ENCODE results near the gene MS4A6A.
A peak's percentile ranks its signal among the peaks of the same experiment; 100 is the strongest.
"Not testable (repeated sequence)": the region's sequence is repeated elsewhere in the genome, so short reads cannot be mapped to it uniquely, and the experiment has no call there.

Gene MS4A6A

DNA sequence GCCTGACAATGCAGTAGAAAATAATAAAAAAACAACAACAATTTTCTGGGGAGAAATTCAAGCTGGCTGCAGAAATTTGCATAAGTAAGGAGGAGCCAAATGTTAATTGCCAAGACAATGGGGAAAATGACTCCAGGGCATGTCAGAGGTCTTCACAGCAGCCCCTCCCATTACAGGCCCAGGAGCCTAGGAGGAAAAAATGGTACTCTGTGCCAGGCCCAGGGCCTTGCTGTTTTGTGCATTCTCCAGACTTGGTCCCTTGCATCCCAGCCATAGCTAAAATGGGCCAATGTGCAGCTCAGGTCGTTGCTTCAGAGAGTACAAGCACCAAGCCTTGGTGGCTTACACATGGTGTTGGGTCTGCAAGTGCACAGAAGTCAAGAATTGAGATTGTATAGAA, 49.0 kb downstream of the MS4A6A start:
- no peak overlapping the region for H3K56ac ChIP-seq (ENCODE audit: low read length)
- no peak overlapping the region for H2BK120ac ChIP-seq (ENCODE audit: low read depth, low read length)
- no peak overlapping the region for H3K18ac ChIP-seq (ENCODE audit: low read length)
- no peak overlapping the region for H4K8ac ChIP-seq (ENCODE audit: low read depth, low read length)
- H2BK5ac ChIP-seq (ENCODE audit: low read length): no peak overlapping the region
- H3K79me1 ChIP-seq (ENCODE audit: low read length): no peaks in the 10 kb centered on the region
- no peak overlapping the region for H3K4ac ChIP-seq (ENCODE audit: low read depth, low read length)
- H4K5ac ChIP-seq (ENCODE audit: low read length): no peak overlapping the region
- H3K27ac ChIP-seq (ENCODE audit: low read depth, low read length): no peak overlapping the region
- no peaks in the 10 kb centered on the region for H3K27me3 ChIP-seq (ENCODE audit: insufficient read depth, low read length, poor library complexity)
- no peaks in the 10 kb centered on the region for H3K36me3 ChIP-seq (ENCODE audit: control insufficient read depth, insufficient read depth, low read length)
- no peak overlapping the region for H3K4me3 ChIP-seq (ENCODE audit: low read length)
- H3K9ac ChIP-seq (ENCODE audit: low read length): no peak overlapping the region
- no peak for DNase-seq
- no peaks in the 10 kb centered on the region for H3K4me1 ChIP-seq (ENCODE audit: control insufficient read depth, low read depth, low read length)
- no peak overlapping the region for H3K23ac ChIP-seq (ENCODE audit: low read length)
- no peaks in the 10 kb centered on the region for H3K79me2 ChIP-seq (ENCODE audit: control insufficient read depth, insufficient read depth, low read length)
- H2BK15ac ChIP-seq (replicated peaks; ENCODE audit: low read depth): no peak overlapping the region
- H2AK5ac ChIP-seq (ENCODE audit: low read length): no peak overlapping the region
- no peak overlapping the region for H3K4me2 ChIP-seq (ENCODE audit: low read length)
- WGBS (ENCODE audit: extremely low coverage, insufficient coverage, low lambda C conversion rate): no CpG with 5 or more reads among the region's 1 CpG

DNA sequence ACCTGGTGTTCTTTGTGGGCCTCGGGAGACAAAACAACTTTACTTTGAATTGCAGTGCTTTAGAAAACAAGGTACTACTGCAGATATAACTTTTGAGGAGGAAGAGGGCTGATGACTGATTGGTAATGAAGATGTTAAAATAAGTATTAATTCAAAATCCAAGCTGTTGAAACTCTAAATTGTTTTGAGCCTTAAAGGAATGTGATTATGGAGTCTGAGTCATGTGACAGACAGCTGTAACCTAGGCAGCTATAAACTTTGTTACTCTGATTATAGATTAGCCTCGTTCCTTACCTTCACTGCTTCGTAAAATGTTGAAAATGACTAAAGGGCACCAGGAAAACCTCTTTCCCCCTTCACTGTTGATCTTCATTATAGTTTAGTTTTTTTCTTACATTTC, 51.0 kb downstream of the MS4A6A start:
- H3K18ac ChIP-seq (ENCODE audit: low read length): no peak overlapping the region
- no peak overlapping the region for H3K4ac ChIP-seq (ENCODE audit: low read depth, low read length)
- no peaks in the 10 kb centered on the region for H3K4me1 ChIP-seq (ENCODE audit: control insufficient read depth, low read depth, low read length)
- no peaks in the 10 kb centered on the region for H3K79me1 ChIP-seq (ENCODE audit: low read length)
- H2BK120ac ChIP-seq (ENCODE audit: low read depth, low read length): no peak overlapping the region
- H2BK15ac ChIP-seq (replicated peaks; ENCODE audit: low read depth): no peak overlapping the region
- no peak overlapping the region for H3K4me2 ChIP-seq (ENCODE audit: low read length)
- H4K8ac ChIP-seq (ENCODE audit: low read depth, low read length): no peak overlapping the region
- H2BK5ac ChIP-seq (ENCODE audit: low read length): no peak overlapping the region
- no peak overlapping the region for H3K9ac ChIP-seq (ENCODE audit: low read length)
- no peak for DNase-seq
- WGBS (ENCODE audit: extremely low coverage, insufficient coverage, low lambda C conversion rate): no CpG with 5 or more reads among the region's 3 CpGs
- no peak overlapping the region for H2AK5ac ChIP-seq (ENCODE audit: low read length)
- no peaks in the 10 kb centered on the region for H3K36me3 ChIP-seq (ENCODE audit: control insufficient read depth, insufficient read depth, low read length)
- no peak overlapping the region for H3K4me3 ChIP-seq (ENCODE audit: low read length)
- H3K27ac ChIP-seq (ENCODE audit: low read depth, low read length): no peak overlapping the region
- no peak overlapping the region for H3K23ac ChIP-seq (ENCODE audit: low read length)
- H3K79me2 ChIP-seq (ENCODE audit: control insufficient read depth, insufficient read depth, low read length): no peaks in the 10 kb centered on the region
- no peak overlapping the region for H3K56ac ChIP-seq (ENCODE audit: low read length)
- no peak overlapping the region for H4K5ac ChIP-seq (ENCODE audit: low read length)
- no peaks in the 10 kb centered on the region for H3K27me3 ChIP-seq (ENCODE audit: insufficient read depth, low read length, poor library complexity)

DNA sequence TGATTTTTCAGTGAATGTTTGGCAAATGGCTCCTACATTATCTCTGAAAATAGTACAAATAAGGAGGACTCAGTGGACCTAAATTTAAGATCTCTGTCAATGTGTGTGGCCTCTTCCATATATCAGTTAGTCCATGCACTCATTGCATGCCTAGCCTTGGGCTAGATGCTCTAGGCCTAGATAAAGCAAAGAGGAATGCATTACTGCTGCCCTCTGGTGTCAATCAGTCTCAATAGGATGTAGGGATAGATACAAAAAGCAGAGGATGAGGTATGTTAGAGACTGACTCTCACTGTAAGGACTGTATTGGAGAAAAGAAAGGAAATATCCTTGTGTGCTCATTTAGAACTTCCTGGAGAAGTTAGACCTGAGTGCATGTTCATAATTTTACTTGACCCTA, 52.4 kb downstream of the MS4A6A start:
- no peak overlapping the region for H3K4ac ChIP-seq (ENCODE audit: low read depth, low read length)
- no peak overlapping the region for H3K56ac ChIP-seq (ENCODE audit: low read length)
- no peaks in the 10 kb centered on the region for H3K4me1 ChIP-seq (ENCODE audit: control insufficient read depth, low read depth, low read length)
- no peaks in the 10 kb centered on the region for H3K27me3 ChIP-seq (ENCODE audit: insufficient read depth, low read length, poor library complexity)
- H3K9ac ChIP-seq (ENCODE audit: low read length): no peak overlapping the region
- no peak overlapping the region for H3K23ac ChIP-seq (ENCODE audit: low read length)
- peak; percentile 88 for DNase-seq
- H4K5ac ChIP-seq (ENCODE audit: low read length): no peak overlapping the region
- no peak overlapping the region for H2BK5ac ChIP-seq (ENCODE audit: low read length)
- H3K79me2 ChIP-seq (ENCODE audit: control insufficient read depth, insufficient read depth, low read length): no peaks in the 10 kb centered on the region
- H3K27ac ChIP-seq (ENCODE audit: low read depth, low read length): no peak overlapping the region
- no peak overlapping the region for H3K4me3 ChIP-seq (ENCODE audit: low read length)
- no peak overlapping the region for H2BK15ac ChIP-seq (replicated peaks; ENCODE audit: low read depth)
- no peak overlapping the region for H4K8ac ChIP-seq (ENCODE audit: low read depth, low read length)
- H2AK5ac ChIP-seq (ENCODE audit: low read length): no peak overlapping the region
- no peaks in the 10 kb centered on the region for H3K36me3 ChIP-seq (ENCODE audit: control insufficient read depth, insufficient read depth, low read length)
- no peak overlapping the region for H2BK120ac ChIP-seq (ENCODE audit: low read depth, low read length)
- H3K4me2 ChIP-seq (ENCODE audit: low read length): no peak overlapping the region
- no peak overlapping the region for H3K18ac ChIP-seq (ENCODE audit: low read length)
- no peaks in the 10 kb centered on the region for H3K79me1 ChIP-seq (ENCODE audit: low read length)

DNA sequence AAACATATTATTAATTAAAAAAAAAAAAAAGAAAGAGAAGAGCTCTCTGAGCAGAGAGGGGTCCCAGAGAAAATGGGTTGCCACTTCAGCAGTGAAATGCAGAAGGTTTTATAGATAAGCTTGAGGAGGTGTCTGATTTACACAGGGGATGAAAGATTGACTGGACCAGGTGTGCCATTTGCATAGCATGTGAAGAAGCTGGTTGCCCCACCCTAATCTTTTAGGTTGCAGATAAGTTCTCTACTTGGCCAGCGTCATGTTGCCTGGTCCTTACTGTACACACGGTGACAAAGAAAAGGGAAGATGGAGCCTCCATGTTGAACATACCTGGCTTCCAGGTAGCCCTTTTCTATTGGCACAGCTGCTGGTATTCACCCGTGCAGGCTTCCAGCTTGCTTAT, 53.0 kb downstream of the MS4A6A start:
- no peak overlapping the region for H3K4me3 ChIP-seq (ENCODE audit: low read length)
- no peaks in the 10 kb centered on the region for H3K79me2 ChIP-seq (ENCODE audit: control insufficient read depth, insufficient read depth, low read length)
- no peak overlapping the region for H3K27ac ChIP-seq (ENCODE audit: low read depth, low read length)
- H3K4ac ChIP-seq (ENCODE audit: low read depth, low read length): no peak overlapping the region
- H3K36me3 ChIP-seq (ENCODE audit: control insufficient read depth, insufficient read depth, low read length): no peaks in the 10 kb centered on the region
- no peak overlapping the region for H3K23ac ChIP-seq (ENCODE audit: low read length)
- no peaks in the 10 kb centered on the region for H3K79me1 ChIP-seq (ENCODE audit: low read length)
- no peak overlapping the region for H4K5ac ChIP-seq (ENCODE audit: low read length)
- H2BK5ac ChIP-seq (ENCODE audit: low read length): no peak overlapping the region
- WGBS (ENCODE audit: extremely low coverage, insufficient coverage, low lambda C conversion rate): no CpG with 5 or more reads among the region's 3 CpGs
- no peak overlapping the region for H2AK5ac ChIP-seq (ENCODE audit: low read length)
- H3K27me3 ChIP-seq (ENCODE audit: insufficient read depth, low read length, poor library complexity): no peaks in the 10 kb centered on the region
- H2BK15ac ChIP-seq (replicated peaks; ENCODE audit: low read depth): no peak overlapping the region
- no peak for DNase-seq
- no peak overlapping the region for H2BK120ac ChIP-seq (ENCODE audit: low read depth, low read length)
- no peak overlapping the region for H3K18ac ChIP-seq (ENCODE audit: low read length)
- H4K8ac ChIP-seq (ENCODE audit: low read depth, low read length): no peak overlapping the region
- H3K4me1 ChIP-seq (ENCODE audit: control insufficient read depth, low read depth, low read length): no peaks in the 10 kb centered on the region
- H3K9ac ChIP-seq (ENCODE audit: low read length): no peak overlapping the region
- no peak overlapping the region for H3K56ac ChIP-seq (ENCODE audit: low read length)
- H3K4me2 ChIP-seq (ENCODE audit: low read length): no peak overlapping the region

DNA sequence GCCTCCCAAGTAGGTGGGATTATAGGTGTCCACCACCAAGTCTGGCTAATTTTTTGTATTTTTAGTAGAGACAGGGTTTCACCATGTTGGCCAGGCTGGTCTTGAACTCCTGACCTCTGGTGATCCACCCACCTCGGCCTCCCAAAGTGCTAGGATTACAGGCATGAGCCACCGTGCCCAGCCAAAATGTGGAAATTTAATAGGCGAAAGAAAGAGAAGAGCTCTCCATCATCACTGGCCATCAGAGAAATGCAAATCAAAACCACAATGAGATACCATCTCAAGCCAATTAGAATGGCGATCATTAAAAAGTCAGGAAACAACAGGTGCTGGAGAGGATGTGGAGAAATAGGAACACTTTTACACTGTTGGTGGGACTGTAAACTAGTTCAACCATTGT, 54.0 kb downstream of the MS4A6A start:
- not testable (repeated sequence) for H3K23ac ChIP-seq (ENCODE audit: low read length); H3K79me1 ChIP-seq (ENCODE audit: low read length); H3K27me3 ChIP-seq (ENCODE audit: insufficient read depth, low read length, poor library complexity); H3K9ac ChIP-seq (ENCODE audit: low read length); H3K79me2 ChIP-seq (ENCODE audit: control insufficient read depth, insufficient read depth, low read length); H4K8ac ChIP-seq (ENCODE audit: low read depth, low read length); H3K56ac ChIP-seq (ENCODE audit: low read length); H2AK5ac ChIP-seq (ENCODE audit: low read length); H3K4me3 ChIP-seq (ENCODE audit: low read length); DNase-seq; H3K27ac ChIP-seq (ENCODE audit: low read depth, low read length); H3K4me2 ChIP-seq (ENCODE audit: low read length); H3K18ac ChIP-seq (ENCODE audit: low read length); H2BK5ac ChIP-seq (ENCODE audit: low read length); H3K4me1 ChIP-seq (ENCODE audit: control insufficient read depth, low read depth, low read length); H3K4ac ChIP-seq (ENCODE audit: low read depth, low read length); H3K36me3 ChIP-seq (ENCODE audit: control insufficient read depth, insufficient read depth, low read length); H2BK15ac ChIP-seq (replicated peaks; ENCODE audit: low read depth); H2BK120ac ChIP-seq (ENCODE audit: low read depth, low read length); H4K5ac ChIP-seq (ENCODE audit: low read length)
- WGBS (ENCODE audit: extremely low coverage, insufficient coverage, low lambda C conversion rate): no CpG with 5 or more reads among the region's 4 CpGs

DNA sequence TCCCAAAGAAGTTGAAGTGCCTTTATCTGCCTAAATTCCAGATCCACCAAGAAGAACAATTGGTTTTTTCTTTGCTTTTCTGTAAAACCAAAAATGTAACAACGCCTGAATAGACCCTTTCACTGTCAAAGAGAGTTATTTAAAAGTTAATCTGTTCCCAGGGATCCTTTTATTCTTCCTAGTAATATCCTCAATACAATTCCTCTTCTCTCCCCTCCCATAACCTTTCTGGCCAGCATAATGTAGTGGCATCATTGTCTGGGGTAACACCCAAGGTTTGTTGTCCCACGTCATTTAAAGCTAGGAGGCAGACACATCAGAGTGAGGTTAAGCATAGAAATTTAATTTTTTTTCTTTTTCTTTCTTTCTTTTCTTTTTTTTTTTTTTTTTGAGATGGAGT, 54.5 kb downstream of the MS4A6A start:
- Histone ChIP-seq H3K27me3 (ENCODE audit: insufficient read depth, low read length, poor library complexity) (no peaks in the 10 kb centered on the region), H3K18ac (ENCODE audit: low read length) (no peak overlapping the region), H3K4me2 (ENCODE audit: low read length) (no peak overlapping the region), H2BK15ac (replicated peaks; ENCODE audit: low read depth) (no peak overlapping the region), H2BK5ac (ENCODE audit: low read length) (no peak overlapping the region), H3K9ac (ENCODE audit: low read length) (no peak overlapping the region), H4K5ac (ENCODE audit: low read length) (no peak overlapping the region), H3K4ac (ENCODE audit: low read depth, low read length) (no peak overlapping the region), H3K27ac (ENCODE audit: low read depth, low read length) (no peak overlapping the region), H3K79me1 (ENCODE audit: low read length) (no peaks in the 10 kb centered on the region), H4K8ac (ENCODE audit: low read depth, low read length) (no peak overlapping the region), H2AK5ac (ENCODE audit: low read length) (no peak overlapping the region), H3K36me3 (ENCODE audit: control insufficient read depth, insufficient read depth, low read length) (no peaks in the 10 kb centered on the region), H3K4me3 (ENCODE audit: low read length) (no peak overlapping the region), H3K56ac (ENCODE audit: low read length) (no peak overlapping the region), H2BK120ac (ENCODE audit: low read depth, low read length) (no peak overlapping the region), H3K4me1 (ENCODE audit: control insufficient read depth, low read depth, low read length) (no peaks in the 10 kb centered on the region), H3K23ac (ENCODE audit: low read length) (no peak overlapping the region), H3K79me2 (ENCODE audit: control insufficient read depth, insufficient read depth, low read length) (no peaks in the 10 kb centered on the region)
- no peak for DNase-seq
- no CpG with 5 or more reads among the region's 2 CpGs for WGBS (ENCODE audit: extremely low coverage, insufficient coverage, low lambda C conversion rate)

All from mesendoderm (in vitro differentiated cells).